Fibroblast of lung (primary cell): ENCODE results near the gene TBC1D22A.

Experiments
- CTCF ChIP-seq, 2 donors: IDR thresholded peaks in 1 of 2; conservative IDR thresholded peaks in 1 of 2; 1 replicate in 1 of 2; 2 replicates in 1 of 2; pipeline ENCODE4 v1.5.1; 2011 to 2012; ENCODE audit warnings: low read length in 2 of 2, control low read depth in 1 of 2, inconsistent platforms in 1 of 2, low read depth in 1 of 2, mild to moderate bottlenecking in 1 of 2
- EZH2 ChIP-seq: IDR thresholded peaks from 2 replicates; pipeline ENCODE4 v1.5.1; 2012; ENCODE audit warnings: low read length, control low read depth, mild to moderate bottlenecking; ENCODE audit errors: missing control alignments

DNA sequence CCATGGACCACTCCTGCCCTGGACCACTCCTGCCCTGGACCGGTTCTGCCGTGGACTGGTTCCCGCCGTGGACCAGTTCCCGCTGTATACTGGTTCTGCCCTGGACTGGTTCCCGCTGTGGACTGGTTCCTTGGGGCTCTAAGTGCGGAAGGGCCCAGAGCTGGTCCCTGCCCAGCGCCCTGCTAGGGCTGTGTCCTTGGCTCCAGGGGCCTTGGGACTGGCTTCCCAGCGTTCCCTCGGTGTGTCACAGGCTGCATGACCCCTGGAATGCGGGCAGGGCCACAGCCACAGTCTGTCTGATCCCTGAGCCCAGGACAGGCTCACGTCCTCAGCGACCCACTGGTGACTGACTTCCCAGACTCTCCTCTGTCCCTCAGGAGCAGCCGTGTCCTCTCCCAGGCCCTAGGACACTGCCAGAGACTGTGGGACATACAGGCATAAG is 412.2 kb downstream of the TBC1D22A start:
- TF ChIP-seq CTCF (conservative IDR thresholded peaks at IDR 0.05 in 1 of 2, IDR thresholded peaks at IDR 0.05 in 1 of 2; ENCODE audit: low read depth in 1 of 2, low read length in 2 of 2) (no peak), EZH2 (no peak)
